MM.1S (cell line): ENCODE measurements around the gene LPCAT3.

Source experiments
- DNase-seq: peaks from one replicate; pipeline ENCODE4 v3.0.0-alpha.2; 2015
- H2AFZ ChIP-seq: fragments of 300-600 bp; sonication (generic); 2 replicates; pipeline ENCODE4 v1.6.0; 2016; ENCODE audit warnings: antibody characterized with exemption, low read length
- H3F3A ChIP-seq: fragments of 300-600 bp; sonication (generic); 2 replicates; pipeline ENCODE4 v1.6.1; 2016; ENCODE audit warnings: mild to moderate bottlenecking, antibody characterized with exemption, low read length, moderate library complexity, mixed read lengths; ENCODE audit not compliant: insufficient read depth
- H3K27ac ChIP-seq: fragments of 300-600 bp; sonication (generic); 2 replicates; pipeline ENCODE4 v1.5.1; 2016; ENCODE audit warnings: mild to moderate bottlenecking, low read length
- H3K27me3 ChIP-seq: fragments of 300-600 bp; sonication (generic); replicated peaks from 2 replicates; pipeline ENCODE4 v1.6.0; 2016; ENCODE audit warnings: low read length; ENCODE audit not compliant: insufficient read depth
- H3K36me3 ChIP-seq: fragments of 300-600 bp; sonication (generic); replicated peaks from 2 replicates; pipeline ENCODE4 v1.6.1; 2016; ENCODE audit warnings: mild to moderate bottlenecking, low read length, mixed read lengths; ENCODE audit not compliant: insufficient read depth
- H3K4me1 ChIP-seq: fragments of 300-600 bp; sonication (generic); 2 replicates; pipeline ENCODE4 v1.6.1; 2016; ENCODE audit warnings: low read length, mixed read lengths
- H3K4me2 ChIP-seq: fragments of 300-600 bp; sonication (generic); 2 replicates; pipeline ENCODE4 v1.6.0; 2016; ENCODE audit warnings: low read depth, low read length
- H3K4me3 ChIP-seq: fragments of 300-600 bp; sonication (generic); 2 replicates; pipeline ENCODE4 v1.5.1; 2016; ENCODE audit warnings: low read length, mixed read lengths
- H3K79me2 ChIP-seq: fragments of 300-600 bp; sonication (generic); 2 replicates; pipeline ENCODE4 v1.6.1; 2016; ENCODE audit warnings: mixed run types, low read length, mixed read lengths
- H3K9ac ChIP-seq: fragments of 300-600 bp; sonication (generic); 2 replicates; pipeline ENCODE4 v1.6.1; 2016; ENCODE audit warnings: low read length, mixed read lengths
- H3K9me2 ChIP-seq: fragments of 300-600 bp; sonication (generic); replicated peaks from 2 replicates; pipeline ENCODE4 v1.6.1; 2016; ENCODE audit warnings: mild to moderate bottlenecking, low read length, mixed read lengths; ENCODE audit not compliant: insufficient read depth
- H3K9me3 ChIP-seq: fragments of 300-600 bp; sonication (generic); replicated peaks from 2 replicates; pipeline ENCODE4 v1.6.1; 2016; ENCODE audit warnings: mild to moderate bottlenecking, low read length, mixed read lengths; ENCODE audit not compliant: insufficient read depth
- H4K20me1 ChIP-seq: fragments of 300-600 bp; sonication (generic); 2 replicates; pipeline ENCODE4 v1.6.1; 2016; ENCODE audit warnings: mild to moderate bottlenecking, low read length, moderate library complexity, mixed read lengths; ENCODE audit not compliant: insufficient read depth
- EZH2 ChIP-seq: fragments of 300-600 bp; sonication (generic); optimal IDR thresholded peaks from 2 replicates; pipeline ENCODE3; 2017; ENCODE audit warnings: low read depth, mild to moderate bottlenecking, antibody characterized with exemption, low read length, mixed read lengths
- EZH2phosphoT487 ChIP-seq: fragments of 300-600 bp; sonication (generic); IDR thresholded peaks from 2 replicates; pipeline ENCODE4 v1.6.1; 2018; ENCODE audit warnings: antibody characterized with exemption, low read length
- TF ChIP-seq, protein P1 (sequence below): fragments of 300-600 bp; sonication (generic); IDR thresholded peaks from 2 replicates; pipeline ENCODE4 v1.5.1; 2016; ENCODE audit warnings: antibody characterized with exemption, low read length, mixed read lengths

Gene LPCAT3

DNA sequence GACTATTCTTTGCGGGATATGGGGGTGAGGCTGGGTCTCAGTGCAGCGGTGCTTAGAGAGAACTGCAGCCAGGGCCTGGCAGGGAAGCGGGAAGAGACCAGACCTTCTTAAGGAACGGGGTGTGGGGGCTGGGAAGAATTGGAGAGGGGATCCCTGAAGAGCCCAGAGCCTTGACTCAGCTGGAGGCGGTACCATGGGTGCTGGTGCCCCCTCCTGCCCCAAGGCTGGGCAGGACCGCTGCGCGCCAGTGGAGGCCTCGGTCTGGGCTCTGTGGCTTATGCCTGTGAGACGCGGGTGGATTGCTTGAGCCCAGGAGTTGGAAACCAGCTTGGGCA is 76.0 kb downstream of the LPCAT3 start:
- Histone ChIP-seq H3K4me1 (peaks cover 18% of the 10 kb centered on the region), H3K79me2 (peaks cover 16% of the 10 kb centered on the region), H3K4me2 (no peak overlapping the region), H3K27ac (no peak overlapping the region; the same call in 1 of the 2 replicates), H2AFZ (no peak overlapping the region), H3K9me2 (no peaks in the 10 kb centered on the region), H3K9ac (no peak overlapping the region), H3K9me3 (no peaks in the 10 kb centered on the region), H3K27me3 (no peaks in the 10 kb centered on the region), H4K20me1 (no peaks in the 10 kb centered on the region), H3F3A (peaks cover 45% of the 10 kb centered on the region), H3K36me3 (no peaks in the 10 kb centered on the region), H3K4me3 (no peak overlapping the region)
- DNase-seq: no peak
- no peak for TF ChIP-seq EZH2
- TF ChIP-seq EZH2phosphoT487: no peak
- TF ChIP-seq, protein P1, sequence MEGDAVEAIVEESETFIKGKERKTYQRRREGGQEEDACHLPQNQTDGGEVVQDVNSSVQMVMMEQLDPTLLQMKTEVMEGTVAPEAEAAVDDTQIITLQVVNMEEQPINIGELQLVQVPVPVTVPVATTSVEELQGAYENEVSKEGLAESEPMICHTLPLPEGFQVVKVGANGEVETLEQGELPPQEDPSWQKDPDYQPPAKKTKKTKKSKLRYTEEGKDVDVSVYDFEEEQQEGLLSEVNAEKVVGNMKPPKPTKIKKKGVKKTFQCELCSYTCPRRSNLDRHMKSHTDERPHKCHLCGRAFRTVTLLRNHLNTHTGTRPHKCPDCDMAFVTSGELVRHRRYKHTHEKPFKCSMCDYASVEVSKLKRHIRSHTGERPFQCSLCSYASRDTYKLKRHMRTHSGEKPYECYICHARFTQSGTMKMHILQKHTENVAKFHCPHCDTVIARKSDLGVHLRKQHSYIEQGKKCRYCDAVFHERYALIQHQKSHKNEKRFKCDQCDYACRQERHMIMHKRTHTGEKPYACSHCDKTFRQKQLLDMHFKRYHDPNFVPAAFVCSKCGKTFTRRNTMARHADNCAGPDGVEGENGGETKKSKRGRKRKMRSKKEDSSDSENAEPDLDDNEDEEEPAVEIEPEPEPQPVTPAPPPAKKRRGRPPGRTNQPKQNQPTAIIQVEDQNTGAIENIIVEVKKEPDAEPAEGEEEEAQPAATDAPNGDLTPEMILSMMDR: no peak

DNA sequence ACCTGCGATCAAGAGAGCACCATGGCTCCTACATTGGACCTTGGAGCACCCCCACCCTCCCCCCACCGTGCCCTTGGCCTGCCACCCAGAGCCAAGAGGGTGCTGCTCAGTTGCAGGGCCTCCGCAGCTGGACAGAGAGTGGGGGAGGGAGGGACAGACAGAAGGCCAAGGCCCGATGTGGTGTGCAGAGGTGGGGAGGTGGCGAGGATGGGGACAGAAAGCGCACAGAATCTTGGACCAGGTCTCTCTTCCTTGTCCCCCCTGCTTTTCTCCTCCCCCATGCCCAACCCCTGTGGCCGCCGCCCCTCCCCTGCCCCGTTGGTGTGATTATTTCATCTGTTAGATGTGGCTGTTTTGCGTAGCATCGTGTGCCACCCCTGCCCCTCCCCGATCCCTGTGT is 76.5 kb downstream of the LPCAT3 start:
- Histone ChIP-seq H3K36me3 (no peaks in the 10 kb centered on the region), H3K27ac (no peak overlapping the region), H3F3A (peaks cover 40% of the 10 kb centered on the region), H3K4me2 (no peak overlapping the region), H3K4me3 (no peak overlapping the region), H3K9me2 (no peaks in the 10 kb centered on the region), H3K4me1 (peaks cover 17% of the 10 kb centered on the region), H3K27me3 (no peaks in the 10 kb centered on the region), H3K79me2 (peaks cover 20% of the 10 kb centered on the region), H3K9me3 (no peaks in the 10 kb centered on the region), H3K9ac (no peak overlapping the region), H4K20me1 (no peaks in the 10 kb centered on the region), H2AFZ (no peak overlapping the region)
- TF ChIP-seq EZH2phosphoT487 (no peak), EZH2 (no peak)
- TF ChIP-seq, protein P1: no peak
- DNase-seq: no peak

DNA sequence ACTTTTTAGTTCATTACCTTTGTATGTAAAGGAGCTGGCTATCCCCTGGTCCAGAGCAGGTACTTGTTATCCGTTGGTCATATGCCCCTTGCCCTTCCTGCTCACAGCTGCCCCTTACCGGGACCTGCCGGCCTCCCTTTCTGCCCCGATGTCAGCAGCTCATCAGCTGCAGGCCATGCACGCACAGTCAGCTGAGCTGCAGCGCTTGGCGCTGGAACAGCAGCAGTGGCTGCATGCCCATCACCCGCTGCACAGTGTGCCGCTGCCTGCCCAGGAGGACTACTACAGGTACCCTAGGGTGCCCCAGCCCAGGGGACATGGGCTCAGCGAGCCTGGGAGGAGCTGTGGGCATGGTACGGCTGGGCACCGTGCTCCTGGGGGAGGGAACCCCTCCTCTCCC is 77.0 kb downstream of the LPCAT3 start:
- Histone ChIP-seq H3F3A (peaks cover 34% of the 10 kb centered on the region), H3K36me3 (no peaks in the 10 kb centered on the region), H3K79me2 (peaks cover 24% of the 10 kb centered on the region), H2AFZ (no peak overlapping the region), H3K9me3 (no peaks in the 10 kb centered on the region), H4K20me1 (no peaks in the 10 kb centered on the region), H3K9me2 (no peaks in the 10 kb centered on the region), H3K27me3 (no peaks in the 10 kb centered on the region), H3K4me2 (no peak overlapping the region), H3K4me3 (no peak overlapping the region), H3K9ac (no peak overlapping the region), H3K27ac (no peak overlapping the region), H3K4me1 (peaks cover 19% of the 10 kb centered on the region)
- DNase-seq: no peak
- TF ChIP-seq, protein P1: no peak
- TF ChIP-seq EZH2: no peak
- no peak for TF ChIP-seq EZH2phosphoT487

DNA sequence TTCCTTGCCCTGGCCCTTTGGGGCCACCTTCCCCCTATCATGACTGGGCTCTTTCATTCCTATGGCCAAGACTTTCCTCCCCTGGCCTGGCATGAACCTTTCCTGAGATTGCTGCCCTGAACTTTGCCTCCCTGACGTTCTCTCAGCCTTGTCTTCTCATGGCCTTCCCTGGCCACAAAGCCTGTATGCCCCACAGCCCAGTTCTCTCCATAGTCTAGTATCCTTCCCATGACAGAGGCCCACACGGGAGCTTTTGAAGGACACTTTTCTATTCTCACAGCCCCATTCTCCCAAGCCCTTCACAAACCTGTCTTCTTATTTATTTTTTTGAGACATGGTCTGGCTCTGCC is 79.1 kb downstream of the LPCAT3 start:
- Histone ChIP-seq H3F3A (peaks cover 19% of the 10 kb centered on the region), H3K9me2 (no peaks in the 10 kb centered on the region), H3K27me3 (no peaks in the 10 kb centered on the region), H3K79me2 (peaks cover 19% of the 10 kb centered on the region), H3K4me3 (no peak overlapping the region), H4K20me1 (no peaks in the 10 kb centered on the region), H3K9me3 (no peaks in the 10 kb centered on the region), H3K4me2 (no peak overlapping the region), H2AFZ (no peak overlapping the region), H3K9ac (no peak overlapping the region), H3K36me3 (no peaks in the 10 kb centered on the region), H3K27ac (no peak overlapping the region), H3K4me1 (peaks cover 8% of the 10 kb centered on the region; the same call in 1 of the 2 replicates)
- no peak for DNase-seq
- TF ChIP-seq EZH2 (no peak), EZH2phosphoT487 (no peak)
- TF ChIP-seq, protein P1: no peak
